Coronary artery (tissue), 2 donors: ENCODE results near the gene ASB1.
A peak's percentile ranks its signal among the peaks of the same experiment; 100 is the strongest.

Experiments
- DNase-seq: peaks from one replicate; pipeline ENCODE4 v3.0.0-alpha.2; 2017; ENCODE audit warnings: low spot score
- H3K27ac ChIP-seq, 2 donors: fragments of 200-600 bp; sonication (generic); one replicate each; pipeline ENCODE4 v1.5.1; 2016 to 2019
- H3K4me3 ChIP-seq: fragments of 200-600 bp; sonication (generic); 2 replicates; pipeline ENCODE4 v1.5.1; 2016; ENCODE audit warnings: mild to moderate bottlenecking, moderate library complexity
- CTCF ChIP-seq: fragments of 200-600 bp; sonication (generic); IDR thresholded peaks from one replicate; pipeline ENCODE4 v1.5.1; 2019; ENCODE audit warnings: antibody characterized with exemption

The ASB1 gene

DNA sequence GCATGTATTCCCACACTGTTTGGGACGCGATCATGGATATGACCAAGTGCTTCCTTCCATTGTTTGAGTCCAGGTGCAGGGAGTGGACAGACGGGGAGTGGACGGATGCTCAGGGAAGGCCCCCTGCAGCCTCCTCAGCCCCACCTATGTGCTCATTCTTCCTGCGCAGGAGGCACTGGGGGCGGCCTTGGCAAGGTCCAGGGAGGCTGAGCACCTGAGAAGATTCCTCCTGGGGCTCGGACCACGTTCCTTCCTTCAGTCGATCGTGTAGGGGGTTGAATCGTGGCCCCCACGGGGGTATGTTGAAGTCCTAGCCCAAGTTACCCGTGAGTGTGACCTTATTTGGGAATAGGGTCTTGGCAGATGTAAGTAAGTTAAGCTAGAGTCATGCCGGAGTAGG is 60.4 kb downstream of the ASB1 start:
- TF ChIP-seq CTCF = no peak
- peak; percentile 49 for DNase-seq
- Histone ChIP-seq H3K4me3 (no peak overlapping the region), H3K27ac (no peak overlapping the region)

GRCh38 chr2:238487652-238488346 is 61.1 kb downstream of the ASB1 start:
- H3K27ac ChIP-seq = no peak overlapping the region
- DNase-seq = peak; percentile 60
- H3K4me3 ChIP-seq = no peak overlapping the region
- no peak for TF ChIP-seq CTCF

DNA sequence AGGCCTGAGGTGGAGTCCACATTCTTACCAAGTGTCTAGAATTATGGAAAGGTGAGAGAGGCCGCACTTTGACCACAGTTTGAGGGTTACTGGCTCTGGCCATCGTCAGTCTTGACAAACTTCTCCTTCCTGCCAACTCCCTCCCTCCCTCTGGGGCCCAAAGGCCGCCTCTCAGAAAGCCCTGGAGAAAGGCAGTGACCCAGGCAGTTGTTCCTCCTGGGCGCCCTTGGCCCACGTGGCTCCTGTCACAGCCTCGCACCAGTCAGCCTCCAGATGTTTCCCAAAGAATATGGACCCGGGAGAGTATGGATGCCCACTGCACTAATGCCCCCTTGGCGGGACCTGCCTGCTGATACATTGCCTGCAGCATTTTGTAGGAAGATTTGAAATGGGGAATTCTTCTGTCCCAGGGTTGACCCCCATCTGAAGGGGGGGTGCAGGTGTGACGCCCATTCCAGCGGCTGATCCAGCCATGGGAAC is 61.7 kb downstream of the ASB1 start:
- no peak for TF ChIP-seq CTCF
- H3K27ac ChIP-seq = no peak overlapping the region
- H3K4me3 ChIP-seq = no peak overlapping the region
- no peak for DNase-seq

DNA sequence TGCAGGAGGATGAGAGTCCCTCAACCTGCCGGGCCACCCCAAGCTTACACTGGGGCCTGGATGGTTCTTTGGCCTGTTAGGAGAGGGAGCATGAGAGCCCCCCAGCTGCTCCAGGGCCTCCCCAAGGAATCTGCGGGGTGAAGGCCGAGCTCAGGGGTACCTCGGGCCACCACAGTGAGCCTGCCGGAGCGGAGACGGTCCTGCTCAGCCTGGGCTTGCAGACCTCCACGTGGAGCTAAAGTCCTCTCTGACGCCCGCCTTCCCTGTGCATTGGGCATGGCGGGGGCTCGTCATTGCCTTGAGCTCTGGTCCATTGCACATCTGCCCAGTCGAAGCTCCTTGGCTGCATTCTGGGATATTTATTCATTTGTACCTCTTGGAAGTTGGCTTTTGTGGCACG is 62.7 kb downstream of the ASB1 start:
- H3K4me3 ChIP-seq = no peak overlapping the region
- no peak overlapping the region for H3K27ac ChIP-seq
- DNase-seq = no peak
- TF ChIP-seq CTCF = no peak

- H3K4me3 ChIP-seq = no peak overlapping the region
- DNase-seq = peak; percentile 58
- TF ChIP-seq CTCF = no peak
- no peak overlapping the region for H3K27ac ChIP-seq
Measured at GRCh38 chr2:238489896-238490295, 63.2 kb downstream of the ASB1 start.

- Histone ChIP-seq H3K27ac (no peak overlapping the region), H3K4me3 (no peak overlapping the region)
- no peak for DNase-seq
- TF ChIP-seq CTCF = no peak
Measured at GRCh38 chr2:238492840-238493239, 66.1 kb downstream of the ASB1 start.

- TF ChIP-seq CTCF = no peak
Measured at GRCh38 chr2:238493411-238493810, 66.7 kb downstream of the ASB1 start.

More at GRCh38 chr2:238493411-238493810, 66.7 kb downstream of the ASB1 start:
- no peak overlapping the region for H3K27ac ChIP-seq
- no peak overlapping the region for H3K4me3 ChIP-seq
- no peak for DNase-seq
